NCI-H82 treated with DMSO at 0.1 percent for 48 hours (cell line): Measurements from ENCODE around the gene COL9A1.
"Not testable (repeated sequence)": the region's sequence is repeated elsewhere in the genome, so short reads cannot be mapped to it uniquely, and the experiment has no call there.

Experiments used
- DNase-seq: peaks from one replicate; lab custom pipeline; 2025; ENCODE audit not compliant: unreplicated experiment; lab: John Stamatoyannopoulos, UW

The COL9A1 gene

DNA sequence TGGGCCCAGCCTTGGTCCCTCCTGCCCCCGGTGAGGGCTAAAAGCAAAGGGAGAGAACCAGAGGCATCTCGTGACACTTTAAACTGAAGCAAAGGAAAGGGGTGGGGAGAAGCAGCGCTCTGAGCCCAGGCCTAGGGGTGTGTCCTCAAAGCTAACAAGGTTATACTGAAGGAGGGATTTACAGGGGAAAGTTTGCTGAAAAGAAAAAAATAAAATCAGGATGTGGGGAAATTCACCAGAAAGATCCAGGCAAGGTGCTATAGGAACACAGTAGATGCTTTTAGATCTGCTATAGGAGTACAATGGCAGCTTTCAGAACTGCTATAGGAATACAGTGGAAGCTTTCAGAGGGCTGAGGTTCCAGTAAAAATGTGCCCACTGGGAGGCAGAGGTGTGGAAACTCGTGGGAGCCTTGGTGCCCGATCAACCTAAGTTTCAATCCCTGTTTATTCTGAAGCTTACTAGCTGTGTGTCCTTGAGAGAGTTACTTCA is at the start of gene COL9A1:
Gene COL9A1, minus strand, starts transcription at position 51 of the 492 bp plus-strand sequence. CDS start 160 bp downstream, outside the sequence.
- no peak for DNase-seq

DNA sequence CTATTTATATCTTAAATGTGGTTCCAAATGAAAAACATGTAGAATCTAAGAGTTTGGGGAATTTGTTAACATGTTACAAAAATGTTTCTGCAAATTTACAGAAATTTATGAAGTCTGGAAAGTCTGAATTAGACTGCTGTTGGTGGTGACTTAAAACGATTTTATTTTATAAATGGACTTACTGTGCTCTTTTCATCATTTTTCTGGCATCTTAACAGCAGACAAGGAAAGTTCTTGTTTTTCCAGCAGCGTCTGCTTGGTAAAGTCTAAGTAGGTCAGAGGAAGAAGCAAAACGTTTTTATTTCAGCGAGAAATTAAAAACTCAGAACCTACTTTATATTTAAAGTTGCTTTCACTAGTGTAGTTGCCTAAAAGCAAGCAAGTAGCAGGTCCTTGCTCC is 48.6 kb upstream of the COL9A1 start:
- DNase-seq, result no peak

DNA sequence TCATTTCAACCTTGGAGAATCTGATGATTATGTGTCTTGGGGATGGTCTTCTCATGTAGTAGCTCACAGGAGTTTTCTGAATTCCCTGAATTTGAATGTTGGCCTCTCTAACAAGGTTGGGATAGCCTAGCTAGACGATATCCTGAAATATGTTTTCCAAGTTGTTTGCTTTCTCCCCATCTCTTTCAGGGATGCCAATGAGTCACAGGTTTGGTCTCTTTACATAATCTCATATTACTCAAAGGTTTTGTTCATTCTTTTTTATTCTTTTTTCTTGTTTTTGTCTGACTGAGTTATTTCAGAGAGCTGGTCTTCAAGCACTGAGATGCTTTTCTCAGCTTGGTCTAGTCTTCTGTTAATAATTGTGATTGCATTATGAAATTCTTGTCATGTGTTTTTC is 42.7 kb upstream of the COL9A1 start:
- no peak for DNase-seq

DNA sequence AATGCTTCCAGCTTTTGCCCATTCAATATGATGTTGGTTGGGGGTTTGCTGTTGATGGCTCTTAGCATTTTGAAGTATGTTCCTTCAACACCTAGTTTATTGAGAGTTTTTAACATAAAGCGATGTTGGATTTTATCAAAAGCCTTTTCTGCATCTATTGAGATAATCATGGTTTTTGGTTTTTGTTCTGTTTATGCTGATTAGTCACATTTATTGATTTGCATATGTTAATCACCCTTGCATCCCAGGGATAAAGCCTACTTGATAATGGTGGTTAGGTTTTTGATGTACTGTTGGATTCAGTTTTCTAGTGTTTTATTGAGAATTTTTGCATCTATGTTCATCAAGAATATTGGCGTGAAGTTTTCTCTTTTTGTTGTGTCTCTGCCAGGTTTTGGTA is 40.4 kb upstream of the COL9A1 start:
- no peak for DNase-seq

DNA sequence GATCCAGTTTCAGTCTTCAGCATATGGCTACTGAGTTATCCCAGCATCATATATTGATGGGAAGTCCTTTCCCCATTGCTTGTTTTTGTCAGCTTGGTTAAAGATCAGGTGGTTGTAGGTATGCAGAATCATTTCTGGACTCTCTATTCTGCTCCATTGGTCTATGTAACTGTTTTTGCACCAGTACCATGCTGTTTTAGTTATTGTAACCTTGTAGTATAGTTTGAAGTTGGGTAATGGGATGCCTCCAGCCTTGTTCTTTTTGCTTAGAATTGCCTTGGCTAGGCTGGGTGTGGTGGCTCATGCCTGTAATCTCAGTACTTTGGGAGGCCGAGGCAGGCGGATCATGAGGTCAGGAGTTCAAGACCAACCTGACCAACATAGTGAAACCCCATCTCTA is 36.9 kb upstream of the COL9A1 start:
- DNase-seq, result not testable (repeated sequence)

DNA sequence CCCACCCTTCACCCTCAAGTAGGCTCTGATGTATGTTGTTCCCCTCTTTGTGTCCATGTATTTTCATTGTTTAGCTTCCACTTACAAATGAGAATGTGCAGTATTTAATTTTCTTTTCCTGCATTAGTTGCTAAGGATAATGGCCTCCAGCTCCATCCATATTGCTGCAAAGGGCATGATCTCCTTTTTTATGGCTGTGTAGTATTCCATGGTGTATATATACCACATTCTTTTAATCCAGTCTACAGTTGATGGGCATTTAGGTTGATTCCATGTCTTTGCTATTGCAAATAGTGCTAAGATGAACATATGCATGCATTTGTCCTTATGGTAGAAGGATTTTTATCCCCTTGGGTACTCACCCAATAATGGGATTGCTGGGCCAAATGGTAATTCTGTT is 35.9 kb upstream of the COL9A1 start:
- DNase-seq, result no peak

DNA sequence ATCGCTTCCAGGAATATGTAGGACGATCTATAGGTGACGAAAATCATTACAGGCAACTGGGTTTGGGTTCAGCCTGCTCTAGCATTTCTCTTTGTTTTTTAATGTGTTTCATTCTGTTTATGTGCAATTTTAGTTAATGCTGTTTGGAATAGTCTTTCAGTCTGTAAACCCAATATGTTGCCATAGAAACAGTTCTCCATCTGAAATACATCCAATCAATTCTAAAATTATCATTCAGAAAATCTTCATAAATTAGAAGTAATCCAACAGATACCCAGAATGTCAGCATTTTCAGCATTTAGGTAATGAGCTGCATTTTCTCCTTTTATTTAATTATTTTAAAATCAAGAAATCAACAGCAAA is 34.8 kb upstream of the COL9A1 start:
- DNase-seq, result no peak

DNA sequence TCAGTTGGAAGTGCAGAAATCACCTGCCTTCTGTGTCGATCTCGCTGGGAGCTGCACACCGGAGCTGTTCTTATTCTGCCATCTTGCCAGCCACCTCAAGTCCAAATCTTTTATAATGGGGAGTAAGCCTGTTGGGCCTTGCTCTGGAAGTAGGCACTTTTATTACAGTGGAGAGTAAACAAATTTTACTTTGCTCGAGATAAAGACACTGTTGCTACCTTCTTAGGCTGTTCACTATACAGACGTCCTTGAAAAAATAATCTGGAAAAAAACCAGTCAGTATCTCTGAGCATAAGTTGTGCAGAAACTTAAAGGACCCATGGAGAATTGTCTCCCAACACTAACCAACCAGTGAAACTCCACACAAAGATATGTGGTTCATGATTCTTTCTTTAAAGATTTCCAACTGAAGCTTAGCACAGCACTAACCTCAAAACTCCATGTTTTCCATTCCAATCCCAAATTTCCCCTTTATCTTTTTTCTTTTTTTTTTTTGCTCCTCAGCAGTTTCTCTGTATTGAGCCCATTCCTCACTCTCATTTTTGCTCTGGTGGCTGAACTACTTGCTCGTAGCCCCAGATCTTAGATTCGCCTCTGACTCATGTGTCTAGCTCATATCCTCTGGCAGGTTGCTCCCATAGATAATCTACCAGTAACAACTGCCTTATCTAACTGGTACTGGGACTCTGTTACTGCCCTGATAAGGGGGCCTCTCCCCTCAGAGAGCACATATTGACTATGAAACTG is 34.3 kb upstream of the COL9A1 start:
- no peak for DNase-seq

DNA sequence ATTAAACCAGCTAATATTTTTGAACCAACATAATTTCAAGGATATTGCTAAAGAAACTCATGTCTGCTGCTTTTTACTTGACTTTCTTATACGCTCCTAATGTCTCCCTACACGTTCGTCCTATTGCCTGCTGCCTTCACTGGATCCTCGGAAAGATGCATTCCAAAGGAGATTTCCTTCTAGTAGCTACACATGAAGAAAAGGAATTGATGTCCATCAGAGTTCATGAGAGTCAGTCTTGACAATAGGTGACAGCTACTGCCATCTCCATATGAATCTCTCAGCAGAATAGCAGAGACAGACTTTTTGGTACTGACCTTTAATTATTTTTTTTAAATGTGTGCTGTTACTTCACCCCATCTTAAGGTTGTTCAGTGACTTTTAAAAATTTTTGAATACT is 24.2 kb upstream of the COL9A1 start:
- no peak for DNase-seq

DNA sequence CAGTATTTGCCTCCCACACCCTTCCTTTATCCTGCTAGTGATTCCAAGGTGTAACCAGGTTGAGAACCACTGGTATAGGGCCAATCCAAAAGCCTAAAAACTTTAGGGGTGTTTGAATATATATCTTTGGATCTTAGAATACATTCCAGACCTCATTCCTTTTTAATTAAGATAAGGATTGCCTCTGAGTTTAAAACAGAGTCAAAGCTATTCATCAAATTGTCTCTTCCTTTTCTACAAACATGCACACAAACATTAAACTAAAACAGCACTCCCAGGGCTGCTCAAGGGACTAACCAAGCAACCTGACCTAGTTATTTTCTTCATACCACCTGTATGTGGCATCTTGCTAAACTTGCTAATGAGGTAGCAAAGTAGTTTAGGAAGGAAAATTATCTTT is 22.1 kb upstream of the COL9A1 start:
- no peak for DNase-seq

DNA sequence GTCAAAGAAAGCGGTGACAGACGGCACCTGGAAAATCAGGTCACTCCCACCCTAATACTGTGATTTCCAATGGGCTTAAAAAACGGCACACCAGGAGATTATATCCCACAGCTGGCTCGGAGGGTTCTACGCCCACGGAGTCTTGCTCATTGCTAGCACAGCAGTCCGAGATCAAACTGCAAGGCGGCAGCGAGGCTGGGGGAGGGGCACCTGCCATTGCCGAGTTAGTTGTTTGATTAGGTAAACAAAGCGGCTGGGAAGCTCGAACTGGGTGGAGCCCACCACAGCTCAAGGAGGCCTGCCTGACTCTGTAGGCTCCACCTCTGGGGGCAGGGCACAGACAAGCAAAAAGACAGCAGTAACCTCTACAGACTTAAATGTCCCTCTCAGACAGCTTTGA is 14.9 kb upstream of the COL9A1 start:
- DNase-seq, result not testable (repeated sequence)

DNA sequence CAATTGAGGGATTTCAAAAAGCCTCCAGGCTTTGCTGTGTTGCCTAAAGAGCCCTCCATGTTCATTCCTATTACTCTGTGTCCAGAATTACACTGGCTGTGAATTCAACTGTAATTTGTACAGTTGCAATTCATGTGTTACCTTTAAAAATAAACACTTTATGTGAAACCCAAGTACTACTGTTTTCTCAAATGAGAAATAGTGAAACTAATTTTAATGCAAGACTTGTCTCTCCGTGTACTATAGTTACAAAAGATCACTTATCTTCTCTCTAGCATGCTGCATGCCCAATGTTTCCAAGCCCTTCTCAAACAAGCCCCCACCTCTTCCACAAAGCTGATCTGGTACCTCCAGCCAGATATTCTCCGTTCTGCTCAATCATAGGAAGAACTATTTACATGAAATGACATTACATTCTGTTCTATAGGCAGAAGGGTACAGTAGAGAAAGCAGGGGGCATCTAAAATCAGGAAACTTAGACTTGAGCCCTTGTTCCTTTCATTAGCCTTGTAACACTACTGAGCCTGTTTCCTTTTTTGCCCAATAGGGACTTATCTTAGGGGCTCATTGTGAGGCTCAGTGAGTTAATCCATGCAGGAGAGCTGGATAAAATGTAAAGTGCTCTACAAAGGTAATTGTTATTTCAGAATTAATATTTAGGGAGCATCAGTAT is 12.3 kb upstream of the COL9A1 start:
- no peak for DNase-seq

DNA sequence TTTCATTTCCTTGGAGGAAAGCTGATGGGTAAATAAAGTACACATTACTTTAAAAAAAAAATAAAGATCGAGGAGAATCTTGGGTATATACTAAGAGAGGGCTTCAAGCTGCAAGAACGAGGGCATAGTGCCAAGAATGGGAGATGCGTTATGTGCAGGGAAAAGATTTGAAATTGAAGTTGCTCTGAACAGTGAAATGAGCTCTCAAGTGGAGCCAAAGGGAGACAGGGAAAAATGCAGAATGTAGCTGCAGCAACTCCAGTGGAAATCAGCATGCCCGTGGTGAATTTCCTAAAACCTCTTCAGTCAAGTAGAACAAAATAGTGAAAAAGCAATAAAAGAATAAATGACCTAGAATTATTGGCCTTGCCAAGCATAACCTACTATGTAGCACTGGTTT is 11.4 kb upstream of the COL9A1 start:
- DNase-seq, result no peak

DNA sequence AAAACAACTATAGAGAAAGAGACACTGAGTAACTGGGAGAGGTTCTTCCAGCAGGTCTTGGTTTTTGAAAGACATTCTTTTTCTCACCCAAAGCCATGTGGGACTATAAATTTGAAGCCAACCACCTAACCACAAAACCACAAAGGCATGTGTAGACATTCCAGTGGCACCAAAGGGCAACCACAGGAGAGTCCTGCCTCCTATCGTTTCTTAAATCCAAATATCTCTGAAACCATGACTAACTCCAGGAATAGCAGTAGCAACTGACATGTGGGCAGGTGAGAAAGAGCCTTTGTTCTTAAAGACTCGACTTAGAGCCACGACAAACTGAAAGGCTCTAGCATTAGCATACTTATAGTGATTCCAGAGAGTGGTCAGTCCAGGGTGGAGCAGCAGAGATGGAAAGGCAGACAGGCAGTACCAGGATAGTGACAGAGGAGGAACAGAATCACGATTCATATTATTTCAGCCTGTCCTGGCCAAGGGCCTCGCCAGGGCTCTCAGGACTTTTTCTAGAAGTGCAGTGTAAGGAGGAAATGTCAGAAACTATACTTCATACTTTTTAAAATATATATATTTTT is 9.4 kb upstream of the COL9A1 start:
- DNase-seq, result no peak

DNA sequence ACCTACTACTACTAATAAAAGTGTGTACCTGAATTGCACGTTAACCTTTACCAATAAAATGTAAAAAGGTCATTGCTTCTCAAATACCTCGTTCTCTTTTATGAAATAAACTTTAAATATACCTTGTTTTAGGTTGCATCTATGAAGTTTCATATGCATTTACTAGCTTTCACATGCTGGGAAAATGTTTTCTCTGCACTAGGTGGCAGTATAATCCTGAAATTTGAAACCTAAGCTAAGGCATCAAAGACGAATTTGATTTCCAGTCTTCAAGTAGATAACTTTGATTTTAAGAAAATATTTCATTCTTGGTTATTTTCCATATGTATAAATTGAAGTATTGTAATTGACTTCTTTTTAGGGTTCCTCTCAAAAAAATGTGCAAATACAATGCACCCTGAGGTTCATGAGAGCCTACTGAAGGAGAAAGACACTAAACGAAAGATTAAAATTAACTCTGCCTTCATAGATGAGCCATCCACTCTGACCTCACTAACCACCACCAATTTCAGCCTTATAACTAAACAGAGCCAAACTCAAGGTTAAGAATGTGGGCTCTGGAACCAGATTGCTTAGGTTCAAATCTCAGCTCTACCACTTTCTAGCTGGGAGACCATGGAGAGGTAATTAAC is 7.3 kb upstream of the COL9A1 start:
- DNase-seq, result no peak

DNA sequence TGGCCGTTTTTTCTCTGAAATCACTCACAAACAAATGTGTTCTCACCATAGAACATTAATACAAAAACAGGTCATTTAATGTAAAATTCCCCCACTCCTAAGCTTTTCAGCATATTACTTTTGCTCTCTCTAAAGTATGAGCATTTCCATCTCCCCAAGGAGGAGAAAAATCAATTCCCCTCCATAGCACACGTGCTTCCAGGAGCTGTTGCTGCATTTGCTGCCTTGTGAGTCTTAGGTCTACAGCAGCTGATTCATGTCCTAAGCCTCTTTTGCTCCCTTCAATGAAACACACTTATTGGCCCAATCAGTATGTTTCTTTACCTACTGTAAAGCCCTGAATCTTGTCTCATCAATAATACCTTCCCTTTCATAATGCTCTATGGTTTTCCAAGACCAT is 6.4 kb upstream of the COL9A1 start:
- no peak for DNase-seq

DNA sequence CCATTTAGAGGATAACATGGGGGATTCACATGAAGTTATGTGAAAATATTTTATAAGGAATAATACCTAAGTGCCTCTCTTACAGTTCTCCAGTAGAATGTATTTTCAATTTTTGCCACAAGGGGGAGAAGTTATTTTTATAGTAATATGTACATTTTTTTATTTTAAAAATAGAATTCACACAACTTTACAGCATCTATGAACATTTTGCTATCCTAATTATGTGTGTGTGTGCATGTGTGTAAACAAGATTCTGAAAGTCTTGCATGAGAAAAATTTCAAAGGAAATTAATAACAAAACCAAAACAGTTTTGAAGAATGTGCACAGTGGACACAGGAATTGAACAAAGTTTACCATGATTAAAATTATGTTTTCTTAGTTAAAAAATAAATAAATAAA is 5.3 kb upstream of the COL9A1 start:
- not testable (repeated sequence) for DNase-seq

DNA sequence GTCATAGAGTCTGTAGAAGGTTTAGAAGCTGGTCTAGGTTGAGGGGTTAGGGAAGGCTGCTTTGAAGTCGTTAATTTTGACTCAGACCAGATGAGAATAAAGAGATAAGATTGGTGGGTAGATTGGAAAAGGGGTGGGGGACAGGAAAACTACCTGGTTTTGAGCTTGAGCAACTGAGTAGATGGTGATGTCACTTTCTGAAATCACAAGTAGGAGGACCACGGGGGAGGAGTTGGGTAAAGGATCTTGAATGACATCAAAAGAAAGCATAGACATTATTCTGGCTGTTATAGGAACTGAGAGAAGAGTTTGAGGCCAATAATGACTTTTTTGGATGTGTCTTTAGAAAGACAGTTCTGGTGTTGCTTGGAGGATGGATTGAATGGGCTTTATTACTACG is 4.1 kb upstream of the COL9A1 start:
- no peak for DNase-seq

DNA sequence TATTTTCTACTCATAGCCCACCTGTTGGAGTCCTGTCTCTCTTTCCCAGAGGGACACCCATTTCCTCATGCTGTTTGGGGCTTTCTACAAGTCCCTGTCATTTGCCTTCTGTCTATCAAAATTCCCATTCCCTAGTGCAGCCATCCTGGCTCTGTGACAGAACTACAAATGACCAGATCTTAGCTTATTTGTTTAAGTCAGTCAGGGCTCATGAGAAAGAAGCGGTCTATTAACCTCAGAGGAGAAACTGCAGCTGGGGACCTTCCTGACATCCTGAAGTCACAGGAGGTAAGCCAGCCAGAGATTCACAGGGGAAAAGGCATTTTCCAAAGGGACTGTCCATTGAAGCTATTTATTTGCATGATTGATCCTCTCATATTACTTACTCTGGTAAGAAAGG is 1.7 kb upstream of the COL9A1 start:
- DNase-seq, result no peak

DNA sequence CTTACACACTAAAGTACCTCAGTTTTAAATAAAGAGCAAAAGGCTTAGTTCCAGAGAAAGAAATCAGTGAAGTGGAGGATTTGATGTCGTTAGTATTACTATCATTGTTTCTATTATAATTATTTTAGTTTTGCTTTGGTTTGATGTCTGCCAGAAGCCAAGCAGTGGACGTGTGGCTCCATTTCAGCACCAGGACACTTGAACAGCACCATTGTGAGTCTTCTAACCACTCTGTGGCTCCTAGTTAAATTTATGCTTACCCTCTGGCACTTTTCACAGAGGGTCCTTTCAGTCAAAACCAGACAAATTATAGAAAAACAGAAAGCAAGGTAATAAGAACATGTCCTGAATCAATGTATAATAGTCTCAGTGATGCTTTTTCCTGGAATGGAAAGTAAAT is 3.4 kb downstream of the COL9A1 start:
- DNase-seq, result no peak

DNA sequence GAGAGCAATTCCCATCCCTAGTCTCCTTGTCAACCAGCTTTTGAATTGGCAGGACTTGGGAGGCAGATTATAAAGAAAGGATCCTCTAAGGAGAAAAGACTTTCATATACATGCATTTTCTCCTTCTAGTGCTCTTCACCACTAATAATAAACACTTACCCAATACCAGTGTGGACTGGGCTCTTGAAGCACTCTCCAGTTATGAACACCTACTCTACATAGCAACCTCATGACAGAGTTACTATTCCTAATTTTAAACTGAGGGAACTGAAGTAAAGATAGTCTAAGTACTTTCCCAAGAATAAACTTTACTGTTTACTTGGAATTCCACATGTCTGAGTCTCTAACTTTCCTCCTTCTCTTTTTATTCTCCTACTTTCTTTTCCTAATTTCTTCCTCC is 4.8 kb downstream of the COL9A1 start:
- DNase-seq, result no peak

DNA sequence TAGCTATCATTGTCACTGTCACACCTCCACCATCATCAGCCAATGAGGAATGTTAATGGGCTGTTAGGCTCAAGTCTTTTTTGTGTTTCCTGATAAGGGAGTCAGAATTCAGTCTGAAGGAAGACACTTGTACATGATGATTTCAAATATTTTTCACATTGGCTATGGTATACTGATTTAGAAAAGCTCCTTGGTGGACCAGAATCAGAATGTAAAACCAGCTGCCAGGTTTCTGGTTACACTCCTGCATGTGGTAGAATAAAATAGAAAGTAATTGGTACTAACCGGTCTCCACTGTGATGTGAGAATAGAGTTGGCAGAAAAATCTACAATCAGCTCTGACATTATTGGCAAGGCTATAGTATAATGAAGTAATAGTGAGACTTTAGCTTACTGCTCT is 10.7 kb downstream of the COL9A1 start:
- no peak for DNase-seq
